Measurements from ENCODE around the gene CHRM1.

CHRM1 gene

GRCh38 chr11:62908468-62909072 lies 12.6 kb downstream of the CHRM1 start:
- DNase-seq (ENCODE audit: insufficient read length, low spot score) (no peak), FAIRE-seq (no peak)

DNA sequence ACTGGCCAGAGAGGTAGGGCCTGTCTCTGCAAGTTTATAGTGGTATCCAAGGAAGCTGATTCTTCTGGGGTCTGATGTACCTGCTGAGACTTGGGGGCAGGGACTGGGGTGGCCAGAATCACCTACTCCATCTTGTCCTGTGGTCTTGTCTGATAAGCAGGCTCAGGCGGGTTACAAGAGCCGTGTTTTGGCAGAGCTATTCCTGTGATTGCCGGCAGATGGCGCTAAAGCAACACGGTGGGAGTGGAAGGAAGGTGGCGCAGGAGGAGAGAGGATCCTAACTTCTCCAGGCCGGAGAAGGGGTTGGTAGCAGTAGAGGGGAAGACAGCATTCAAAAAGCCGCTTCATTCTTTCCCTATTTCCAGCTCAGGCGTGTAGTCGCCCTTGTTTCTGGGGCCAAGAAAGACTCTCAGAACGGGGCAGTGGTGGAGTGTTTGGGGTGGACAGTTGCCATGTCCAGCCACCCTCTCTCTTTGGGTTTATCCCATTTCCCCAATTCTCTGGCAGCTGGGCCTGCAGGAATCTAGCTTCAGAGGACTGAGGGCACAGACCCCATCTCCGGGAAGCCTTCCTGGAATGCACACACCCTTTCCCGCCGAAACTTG lies 15.1 kb downstream of the CHRM1 start:
- FAIRE-seq (peak; percentile 72), DNase-seq (ENCODE audit: insufficient read length, low spot score) (peak; percentile 81)

DNA sequence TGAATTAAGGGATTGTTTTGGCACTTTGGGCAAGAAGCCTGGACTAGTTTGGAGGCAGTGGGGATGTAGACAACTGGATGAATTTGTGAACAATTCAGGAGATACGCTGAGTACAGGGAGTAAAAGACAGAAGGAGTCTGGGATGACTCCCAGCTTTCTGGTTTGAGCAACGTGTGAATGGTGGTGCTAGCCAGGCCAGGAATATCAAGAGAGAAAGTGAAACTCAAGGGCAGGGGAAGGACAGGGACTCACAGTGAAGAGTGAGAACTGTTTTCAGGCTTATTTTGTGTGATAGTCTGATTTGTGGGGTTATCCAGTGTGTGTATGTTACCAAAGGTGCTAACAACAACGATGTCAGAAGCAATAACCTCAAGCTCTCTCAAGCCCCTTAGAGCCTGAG lies 15.9 kb downstream of the CHRM1 start:
- DNase-seq (ENCODE audit: insufficient read length, low spot score) (no peak), FAIRE-seq (no peak)

DNA sequence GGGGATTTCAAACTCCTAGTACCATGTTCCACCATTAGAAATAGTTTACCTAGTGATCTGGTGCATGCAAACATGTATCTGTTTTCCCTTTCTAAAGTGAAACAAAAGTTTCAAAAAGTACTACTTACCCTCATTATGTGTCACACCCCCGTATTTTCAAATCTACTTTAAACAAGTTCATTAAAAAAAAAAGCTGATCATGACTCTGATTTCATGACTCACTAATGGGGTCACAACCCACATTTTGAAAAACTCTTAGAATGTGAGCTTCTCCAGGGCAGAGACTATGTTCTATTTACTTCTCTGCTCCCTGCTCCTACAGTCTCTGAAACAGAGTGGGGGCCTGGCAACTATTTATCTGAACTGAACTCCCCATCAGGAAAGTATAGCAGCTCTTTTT lies 18.2 kb downstream of the CHRM1 start:
- FAIRE-seq = no peak
- no peak for DNase-seq (ENCODE audit: insufficient read length, low spot score)

DNA sequence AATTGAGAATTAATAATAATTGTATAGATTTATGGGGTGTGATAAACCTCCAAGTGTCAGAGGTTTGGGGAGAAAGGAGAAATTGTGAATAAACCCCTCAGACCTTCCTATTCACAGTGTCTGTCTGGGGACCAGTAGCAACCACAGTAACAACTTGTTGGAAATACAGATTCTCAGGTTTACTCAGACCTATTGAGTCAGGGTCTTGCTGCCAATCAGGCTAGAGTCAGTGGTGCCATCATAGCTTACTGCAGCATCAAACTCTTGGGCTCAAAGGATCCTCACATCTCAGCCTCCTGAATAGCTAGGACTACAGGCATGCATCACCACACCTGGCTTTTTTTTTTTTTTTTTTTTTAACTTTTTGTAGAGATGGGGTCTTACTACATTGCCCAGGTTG lies 23.1 kb downstream of the CHRM1 start:
- FAIRE-seq (no peak), DNase-seq (ENCODE audit: insufficient read length, low spot score) (no peak)

DNA sequence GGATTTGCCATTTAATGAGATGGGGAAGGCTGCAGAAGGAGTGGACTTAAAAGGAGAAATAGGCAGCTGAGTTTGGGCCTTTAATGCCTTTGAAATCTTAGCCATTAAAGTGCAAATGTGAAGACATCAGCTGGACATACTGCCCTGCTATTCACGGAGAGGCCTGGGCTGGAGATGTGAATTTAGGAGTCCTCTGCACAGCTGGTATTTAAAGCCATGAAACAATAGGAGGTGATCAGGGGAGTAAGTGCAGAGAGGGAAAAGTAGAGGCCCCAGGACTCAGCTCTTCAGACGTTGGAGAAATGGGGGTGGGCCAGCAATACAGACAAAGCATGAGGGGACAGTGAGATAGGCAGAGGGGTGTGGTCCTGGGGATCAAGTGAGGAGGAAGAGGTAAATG lies 23.9 kb downstream of the CHRM1 start:
- FAIRE-seq (no peak), DNase-seq (ENCODE audit: insufficient read length, low spot score) (no peak)

DNA sequence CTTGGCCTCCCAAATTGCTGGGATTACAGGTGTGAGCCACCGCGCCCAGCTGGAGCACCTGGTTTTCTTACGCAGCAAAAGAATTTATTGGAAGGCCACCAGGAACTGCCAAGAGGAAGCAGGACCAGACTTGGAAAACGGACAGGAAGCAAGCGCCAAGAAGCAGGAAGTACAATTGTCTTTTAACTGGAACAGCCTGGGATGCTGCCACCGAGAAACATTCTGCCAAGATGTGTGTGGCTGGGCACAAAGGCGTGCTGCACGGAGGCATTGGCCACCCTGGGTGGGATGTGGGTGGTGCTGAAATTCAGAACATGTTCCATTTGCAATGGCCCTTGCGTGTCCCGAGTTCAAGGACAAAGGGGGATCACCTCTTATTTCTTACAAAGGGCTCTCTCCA lies 25.1 kb downstream of the CHRM1 start:
- DNase-seq (ENCODE audit: insufficient read length, low spot score) = no peak
- no peak for FAIRE-seq

DNA sequence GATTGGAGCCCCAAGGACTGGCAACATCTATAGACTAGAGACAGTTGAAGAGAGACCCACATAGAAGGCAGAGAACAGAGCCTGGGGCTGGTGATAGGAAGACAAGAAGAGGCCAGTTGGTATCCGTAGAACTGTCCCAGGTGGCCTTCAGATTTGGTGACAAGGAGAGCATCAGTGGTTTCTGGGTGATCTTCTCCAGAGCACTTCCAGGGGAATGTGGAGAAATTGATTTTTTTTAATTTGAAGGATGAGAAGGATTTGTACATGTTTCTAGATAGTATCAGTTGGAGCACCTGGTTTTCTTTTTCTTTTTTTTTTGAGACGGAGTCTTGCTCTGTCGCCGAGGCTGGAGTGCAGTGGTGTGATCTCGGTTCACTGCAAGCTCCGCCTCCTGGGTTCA lies 25.7 kb downstream of the CHRM1 start:
- no peak for DNase-seq (ENCODE audit: insufficient read length, low spot score)
- FAIRE-seq = no peak

DNA sequence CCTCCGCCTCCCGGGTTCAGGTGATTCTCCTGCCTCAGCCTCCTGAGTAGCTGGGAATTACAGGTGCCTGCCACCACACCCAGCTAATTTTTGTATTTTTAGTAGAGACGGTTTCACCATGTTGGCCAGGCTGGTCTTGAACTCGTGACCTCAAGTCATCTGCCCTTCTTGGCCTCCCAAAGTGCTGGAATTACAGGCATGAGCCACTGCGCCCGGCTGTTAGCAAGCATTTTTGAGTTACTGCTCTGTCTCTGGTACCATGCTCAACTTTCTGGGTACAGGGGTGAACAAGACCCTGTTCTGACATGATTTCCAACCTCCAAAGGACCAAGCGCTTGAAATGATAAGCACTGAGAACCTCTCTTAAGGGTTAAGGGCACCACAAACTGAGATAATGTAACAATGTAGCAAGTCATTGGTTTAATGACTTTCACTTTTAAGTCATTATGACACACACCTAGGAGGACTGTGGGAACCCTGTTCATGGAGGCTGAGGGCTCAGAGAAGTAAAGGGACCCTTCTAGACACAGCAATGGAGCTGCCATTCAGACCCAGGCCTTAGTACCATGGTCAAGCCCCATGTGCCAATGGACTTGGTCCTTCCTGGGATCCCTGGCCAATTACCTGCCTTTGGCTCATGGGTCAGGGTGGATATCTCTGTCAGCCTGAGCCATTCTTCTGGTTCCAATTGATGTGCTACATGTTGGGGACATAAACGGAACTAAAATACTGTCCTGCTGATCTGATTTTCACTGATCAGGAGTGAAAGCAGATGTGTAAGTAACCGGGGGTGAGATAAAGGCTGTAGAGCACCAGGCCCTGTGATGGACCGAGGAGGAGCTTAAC lies 28.9 kb downstream of the CHRM1 start:
- no peak for FAIRE-seq
- no peak for DNase-seq (ENCODE audit: insufficient read length, low spot score)

DNA sequence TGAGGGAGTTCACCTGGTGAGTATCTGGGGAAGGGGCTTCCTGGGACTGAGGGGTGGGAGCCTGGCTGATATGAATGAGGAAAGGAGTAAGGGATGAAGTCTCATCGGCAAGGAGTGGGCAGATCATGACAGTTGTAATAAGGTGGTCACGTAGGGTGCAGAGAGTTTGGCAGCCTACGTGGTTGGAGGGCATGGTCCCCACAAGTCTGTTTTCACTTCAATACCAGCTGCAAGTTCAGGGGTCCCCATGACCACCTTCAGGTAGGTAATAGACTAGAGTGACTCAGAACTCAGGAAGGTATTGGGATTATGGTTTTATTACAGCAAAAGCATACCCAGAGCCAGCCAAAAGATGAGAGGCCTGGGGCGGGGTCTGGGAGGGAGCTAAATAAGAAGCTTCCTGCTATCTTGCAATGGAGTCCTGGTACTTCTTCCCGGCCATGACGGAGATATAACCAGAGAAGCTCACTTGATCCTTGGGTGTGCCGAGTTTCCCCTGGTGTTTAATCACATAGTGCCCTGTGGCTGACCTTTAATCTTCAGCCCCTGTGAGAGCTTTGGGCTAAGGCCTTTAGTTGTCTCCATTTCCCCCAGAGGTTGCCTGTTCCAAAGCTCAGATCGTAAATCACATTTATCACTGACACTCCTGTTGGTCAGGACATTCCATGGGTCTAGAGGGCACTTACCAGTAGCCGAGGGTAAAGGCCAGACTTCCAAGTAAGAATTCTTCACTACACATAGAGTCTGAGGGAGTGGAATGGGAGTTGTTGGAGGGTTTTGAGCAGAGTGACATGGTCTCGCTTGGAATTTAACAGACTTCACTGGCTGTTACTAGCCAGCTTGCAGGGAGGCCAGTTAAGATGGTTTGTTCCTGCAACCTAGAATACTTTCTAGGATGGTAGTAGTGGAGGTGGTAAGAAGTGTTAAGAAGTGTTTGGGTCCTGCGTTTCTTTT lies 31.4 kb downstream of the CHRM1 start:
- FAIRE-seq (no peak), DNase-seq (ENCODE audit: insufficient read length, low spot score) (no peak)

GRCh38 chr11:62889126-62889483 lies 32.1 kb downstream of the CHRM1 start:
- no peak for FAIRE-seq

GRCh38 chr11:62888406-62888805 lies 32.8 kb downstream of the CHRM1 start:
- no peak for DNase-seq (ENCODE audit: insufficient read length, low spot score)
- no peak for FAIRE-seq

More at GRCh38 chr11:62889126-62889483, 32.1 kb downstream of the CHRM1 start:
- no peak for DNase-seq (ENCODE audit: insufficient read length, low spot score)

DNA sequence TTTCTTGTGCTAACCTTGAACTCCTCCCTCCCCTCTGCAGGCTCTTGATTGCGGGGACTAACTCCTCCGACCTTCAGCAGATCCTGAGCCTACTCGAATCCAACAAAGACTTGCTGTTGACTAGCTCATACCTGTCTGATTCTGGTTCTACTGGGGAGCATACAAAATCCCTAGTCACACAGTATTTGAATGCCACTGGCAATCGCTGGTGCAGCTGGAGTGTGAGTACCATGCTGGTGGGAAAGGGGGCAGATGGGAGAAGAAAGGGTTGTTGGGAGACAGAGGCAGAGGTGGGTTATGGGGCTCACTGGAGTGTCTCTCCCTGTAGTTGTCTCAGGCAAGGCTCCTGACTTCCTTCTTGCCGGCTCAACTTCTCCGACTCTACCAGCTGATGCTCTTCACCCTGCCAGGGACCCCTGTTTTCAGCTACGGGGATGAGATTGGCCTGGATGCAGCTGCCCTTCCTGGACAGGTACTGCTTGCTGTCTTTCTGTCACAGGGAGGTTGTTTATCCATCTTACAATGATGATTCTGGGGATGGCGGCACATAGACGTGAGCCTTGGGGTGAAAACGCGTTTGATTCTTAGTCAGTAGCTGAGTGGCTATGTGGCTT lies 35.9 kb downstream of the CHRM1 start:
- no peak for DNase-seq (ENCODE audit: insufficient read length, low spot score)
- FAIRE-seq = no peak

DNA sequence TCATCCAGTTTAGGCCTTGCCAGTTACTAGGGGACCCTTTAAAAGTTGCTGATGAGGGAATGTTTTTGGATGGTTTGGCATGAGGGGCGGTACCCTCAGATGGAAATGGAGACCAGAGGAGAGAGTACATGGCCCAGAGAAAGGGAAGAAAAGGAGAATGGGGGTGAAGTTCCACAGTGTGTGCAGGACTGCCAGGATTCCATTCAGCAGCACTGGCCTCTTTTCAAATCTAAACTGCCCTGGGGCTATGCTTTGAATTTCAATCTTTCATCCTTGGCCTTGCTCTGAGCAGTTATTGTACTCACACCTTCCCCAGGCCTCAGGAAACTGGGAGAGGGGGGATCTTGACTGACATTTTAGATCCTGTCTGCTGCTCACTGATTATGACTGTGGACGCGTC lies 37.5 kb downstream of the CHRM1 start:
- FAIRE-seq = no peak
- DNase-seq (ENCODE audit: insufficient read length, low spot score) = no peak

DNA sequence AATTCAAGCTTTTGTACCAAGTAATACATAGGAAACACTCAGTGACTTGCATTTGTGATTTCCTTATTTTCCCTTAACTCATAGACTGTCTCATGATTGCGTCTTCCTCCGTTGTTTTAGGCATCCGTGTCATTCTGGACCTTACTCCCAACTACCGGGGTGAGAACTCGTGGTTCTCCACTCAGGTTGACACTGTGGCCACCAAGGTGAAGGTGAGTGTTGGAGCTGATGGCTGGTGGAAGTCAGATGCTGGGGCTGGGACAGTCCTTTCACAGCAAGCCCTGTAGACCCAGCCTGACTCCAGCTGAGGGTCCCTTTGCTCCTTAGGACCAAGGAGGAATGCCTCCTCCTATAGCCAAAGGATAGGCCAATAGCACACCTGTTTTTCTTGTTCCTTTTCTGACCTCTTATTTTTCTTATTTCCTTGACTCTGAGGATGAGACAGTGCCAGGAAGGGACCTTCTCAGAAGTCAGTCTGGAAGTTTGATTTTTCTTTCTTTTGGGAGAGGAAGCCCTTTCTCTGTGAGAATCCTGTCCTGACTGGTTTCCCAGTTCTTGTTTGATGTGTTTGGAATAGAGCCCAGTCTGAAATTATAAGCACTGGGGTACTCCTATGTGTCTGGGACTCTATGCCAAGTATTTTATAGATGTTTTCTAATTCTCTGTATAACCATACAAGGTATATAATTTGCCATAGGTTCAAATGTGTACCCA lies 38.2 kb downstream of the CHRM1 start:
- FAIRE-seq = no peak
- no peak for DNase-seq (ENCODE audit: insufficient read length, low spot score)

DNA sequence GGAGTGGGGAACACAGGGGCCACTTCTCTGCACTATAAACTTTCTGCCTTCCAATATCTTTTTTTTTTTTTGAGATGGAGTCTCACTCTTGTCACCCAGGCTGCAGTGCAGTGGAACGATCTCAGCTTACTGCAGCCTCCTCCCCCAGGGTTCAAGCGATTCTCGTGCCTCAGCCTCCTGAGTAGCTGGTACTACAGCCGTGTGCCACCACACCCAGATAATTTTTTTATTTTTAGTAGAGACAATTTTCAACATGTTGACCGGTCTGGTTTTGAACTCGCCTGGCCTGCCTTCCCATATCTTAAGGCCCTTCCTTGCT lies 38.8 kb downstream of the CHRM1 start:
- no peak for FAIRE-seq
- no peak for DNase-seq (ENCODE audit: insufficient read length, low spot score)

- DNase-seq (ENCODE audit: insufficient read length, low spot score) (peak; percentile 67), FAIRE-seq (no peak)
Observed at GRCh38 chr11:62881579-62882430, 39.4 kb downstream of the CHRM1 start.

DNA sequence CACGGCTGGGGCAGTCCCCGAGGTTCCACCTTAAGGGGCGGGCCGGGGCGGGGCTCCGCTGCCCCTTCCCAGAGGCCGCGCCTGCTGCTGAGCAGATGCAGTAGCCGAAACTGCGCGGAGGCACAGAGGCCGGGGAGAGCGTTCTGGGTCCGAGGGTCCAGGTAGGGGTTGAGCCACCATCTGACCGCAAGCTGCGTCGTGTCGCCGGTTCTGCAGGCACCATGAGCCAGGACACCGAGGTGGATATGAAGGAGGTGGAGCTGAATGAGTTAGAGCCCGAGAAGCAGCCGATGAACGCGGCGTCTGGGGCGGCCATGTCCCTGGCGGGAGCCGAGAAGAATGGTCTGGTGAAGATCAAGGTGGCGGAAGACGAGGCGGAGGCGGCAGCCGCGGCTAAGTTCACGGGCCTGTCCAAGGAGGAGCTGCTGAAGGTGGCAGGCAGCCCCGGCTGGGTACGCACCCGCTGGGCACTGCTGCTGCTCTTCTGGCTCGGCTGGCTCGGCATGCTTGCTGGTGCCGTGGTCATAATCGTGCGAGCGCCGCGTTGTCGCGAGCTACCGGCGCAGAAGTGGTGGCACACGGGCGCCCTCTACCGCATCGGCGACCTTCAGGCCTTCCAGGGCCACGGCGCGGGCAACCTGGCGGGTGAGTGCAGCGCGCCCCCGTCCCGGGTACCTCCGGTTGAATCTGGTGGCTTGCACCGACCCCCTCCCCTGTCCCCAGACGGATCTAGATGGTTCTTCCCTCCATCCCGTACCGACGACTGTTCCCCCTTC lies 40.2 kb downstream of the CHRM1 start, which contains the start of gene SLC3A2:
Gene SLC3A2, plus strand, starts transcription at position 94 of the 776 bp plus-strand sequence. Its CDS starts 128 bp downstream, at position 222.
- peak; percentile 84 for DNase-seq (ENCODE audit: insufficient read length, low spot score)
- FAIRE-seq = no peak
